HG02759 (cell line): ENCODE data around the gene FABP6.

Source experiments
- ATAC-seq: cut with Tn5 transposase; IDR thresholded peaks from one replicate; pipeline ENCODE4 v1.9.1; 2021; ENCODE audit warnings: mild to moderate bottlenecking, moderate library complexity; ENCODE audit not compliant: unreplicated experiment

The FABP6 gene

GRCh38 chr5:160260881-160261815, 31.8 kb downstream of the FABP6 start:
- ATAC-seq, result peak; percentile 77

DNA sequence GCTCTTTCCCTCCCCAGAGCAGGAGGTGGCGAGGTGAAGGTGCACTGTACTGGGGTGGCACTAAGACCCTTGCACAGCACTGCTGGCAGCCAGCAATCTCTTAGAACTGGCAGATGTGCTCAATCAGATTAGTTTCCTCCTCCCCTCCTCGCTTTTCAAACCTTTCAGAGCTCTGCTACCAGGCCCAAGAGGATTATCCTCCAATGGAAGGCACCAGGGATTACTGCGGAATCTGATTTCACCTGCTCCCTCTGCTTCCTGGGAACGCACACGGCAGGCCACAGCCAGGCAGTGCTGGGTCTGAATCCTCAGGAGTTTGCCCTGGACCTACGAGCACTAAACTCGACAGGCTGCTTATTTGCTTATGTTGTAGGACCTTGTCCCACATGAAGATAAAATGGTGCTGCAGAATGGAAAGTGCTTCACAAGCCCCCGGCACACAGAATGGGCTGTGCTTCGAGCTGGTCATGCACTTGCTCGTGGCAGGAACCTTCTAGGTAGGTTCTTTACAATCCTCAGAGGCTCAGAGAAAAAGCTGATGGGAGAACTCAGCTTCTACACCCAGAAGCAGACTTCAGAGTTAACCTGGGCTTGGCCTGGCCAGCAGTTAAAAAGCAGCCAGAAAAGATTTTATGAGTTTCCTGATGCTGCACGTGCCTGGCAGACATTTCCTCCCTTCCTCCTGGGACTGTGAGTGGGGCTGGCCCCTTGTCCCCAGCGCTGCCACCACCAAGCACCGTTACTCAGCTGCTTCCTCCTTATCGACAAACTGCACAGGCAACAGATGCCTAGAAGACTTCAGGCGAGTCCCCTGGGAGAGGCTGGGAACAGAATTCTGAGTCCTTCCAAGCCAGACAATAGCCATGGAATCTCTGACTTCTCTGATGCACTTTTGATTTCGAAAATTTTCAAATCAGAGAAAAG, 33.1 kb downstream of the FABP6 start:
- no peak for ATAC-seq

GRCh38 chr5:160263326-160263855, 34.1 kb downstream of the FABP6 start:
- ATAC-seq, result no peak

- no peak for ATAC-seq
These were observed 36.7 kb downstream of the FABP6 start for GRCh38 chr5:160266044-160266443.

DNA sequence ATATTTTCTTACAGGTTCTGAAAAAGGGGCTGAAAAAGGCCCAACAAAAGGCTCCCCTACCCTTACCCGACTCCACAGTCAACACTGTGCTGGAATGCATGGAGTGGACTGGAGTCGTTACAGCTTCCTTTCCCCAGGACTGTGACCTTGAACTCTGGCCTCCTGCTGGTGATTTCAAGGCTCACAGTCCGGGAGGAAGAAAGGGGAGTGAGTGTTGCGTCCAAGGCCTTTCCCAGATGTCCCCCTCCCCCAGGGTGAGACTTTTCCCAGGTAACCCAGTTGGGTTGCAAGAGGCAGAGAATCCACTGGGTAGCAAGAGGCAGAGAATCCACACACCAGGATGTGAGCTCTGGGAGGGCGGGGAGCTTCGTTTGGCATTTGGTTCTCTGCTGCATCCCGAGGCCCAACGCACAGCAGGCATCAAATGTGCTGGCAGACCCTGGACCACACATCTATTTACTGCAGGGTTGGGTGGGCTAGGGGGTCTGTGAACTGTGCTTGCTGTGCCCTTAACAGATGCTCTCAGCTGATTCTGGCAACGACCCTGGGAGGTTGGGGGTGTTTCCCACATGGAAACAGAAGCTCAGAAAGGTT, 37.5 kb downstream of the FABP6 start:
- ATAC-seq, result no peak

DNA sequence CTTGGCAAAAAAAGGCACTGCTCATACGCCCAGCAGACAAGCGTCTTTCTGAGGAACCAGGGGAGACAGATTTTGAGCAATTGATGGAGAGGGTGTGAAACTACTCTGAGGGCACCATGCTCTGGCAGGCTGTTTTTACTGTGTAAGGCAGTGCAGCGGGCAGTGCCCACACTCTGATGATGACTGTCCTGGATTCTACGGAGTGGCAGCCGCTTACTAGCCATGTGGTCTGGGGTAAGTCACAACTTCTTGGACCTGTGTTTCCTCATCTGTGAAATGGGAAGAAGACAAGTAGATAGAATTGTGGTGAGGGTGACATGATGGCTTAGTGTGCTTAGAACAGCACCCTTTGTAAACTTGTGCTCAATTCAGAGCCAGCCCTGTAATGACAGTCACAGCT, 38.8 kb downstream of the FABP6 start:
- no peak for ATAC-seq

GRCh38 chr5:160269017-160269416, 39.7 kb downstream of the FABP6 start:
- ATAC-seq, result no peak

GRCh38 chr5:160270704-160271103, 41.4 kb downstream of the FABP6 start:
- no peak for ATAC-seq

- peak; percentile 47 for ATAC-seq
These were observed 42.1 kb downstream of the FABP6 start for GRCh38 chr5:160271396-160271795.

- no peak for ATAC-seq
These were observed 42.5 kb downstream of the FABP6 start for GRCh38 chr5:160271836-160272235.

DNA sequence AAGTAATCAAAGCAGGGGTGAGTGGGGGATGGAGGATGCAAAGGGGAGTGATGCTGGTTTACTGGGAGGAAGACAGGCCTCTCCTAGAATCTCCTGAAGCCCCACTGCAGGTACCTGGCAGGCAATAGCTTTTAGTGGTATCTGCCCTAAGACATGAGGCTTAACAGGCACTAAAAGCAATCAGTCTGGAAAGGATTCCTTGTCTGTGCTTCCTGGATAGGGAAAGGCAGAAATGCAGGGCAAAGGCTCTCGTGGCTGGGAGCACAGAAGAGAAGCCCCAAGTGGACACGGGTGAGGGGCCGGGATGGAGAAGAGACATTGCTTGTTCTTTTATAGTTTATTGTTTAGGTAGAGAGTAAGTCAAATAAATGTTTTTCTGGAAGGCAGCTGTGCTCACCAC, 43.0 kb downstream of the FABP6 start:
- ATAC-seq, result no peak

GRCh38 chr5:160272889-160273288, 43.6 kb downstream of the FABP6 start:
- no peak for ATAC-seq

DNA sequence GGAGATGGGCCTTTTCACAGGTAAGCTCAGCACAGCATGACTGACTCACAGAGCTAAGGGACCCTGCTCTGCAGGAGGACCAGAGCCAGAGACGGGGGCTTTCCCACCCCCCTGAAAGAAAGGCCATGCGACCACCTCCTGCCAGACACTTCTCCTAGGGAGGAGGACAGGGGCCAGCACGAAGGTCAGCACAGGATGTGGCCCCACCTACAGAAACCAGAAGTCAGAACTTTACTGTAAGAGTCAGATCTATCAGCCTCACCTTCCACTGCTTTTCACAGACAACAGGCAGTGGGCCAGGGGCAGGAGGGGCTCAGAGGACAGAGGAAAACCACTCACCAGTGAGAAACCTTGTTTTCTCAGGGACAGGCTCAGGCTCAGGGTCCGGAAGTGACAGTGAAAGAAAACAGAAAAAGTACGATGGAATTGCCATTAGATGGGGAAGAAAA, 45.2 kb downstream of the FABP6 start:
- no peak for ATAC-seq

GRCh38 chr5:160278343-160278742, 49.0 kb downstream of the FABP6 start:
- ATAC-seq, result no peak

GRCh38 chr5:160280384-160281095, 51.2 kb downstream of the FABP6 start:
- no peak for ATAC-seq

DNA sequence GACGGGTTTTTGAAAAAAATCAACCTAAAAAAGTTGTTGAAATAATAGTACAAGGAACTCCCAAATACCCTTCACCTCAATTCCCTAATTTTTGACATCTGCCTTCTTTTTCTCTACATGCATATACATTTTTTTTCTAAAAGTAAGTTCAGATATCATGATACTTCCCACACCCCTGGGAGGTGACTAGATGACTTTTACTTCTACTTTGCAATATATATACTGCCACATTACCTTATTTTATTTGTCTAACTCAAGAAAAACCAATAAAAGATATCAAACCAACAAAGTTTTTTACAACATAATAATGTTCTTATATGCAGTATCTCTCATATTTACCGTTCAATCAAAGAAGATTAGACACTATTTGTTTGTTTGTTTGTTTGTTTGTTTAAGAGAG, 52.0 kb downstream of the FABP6 start:
- no peak for ATAC-seq

- ATAC-seq, result no peak
These were observed 55.1 kb downstream of the FABP6 start for GRCh38 chr5:160284291-160284873.

DNA sequence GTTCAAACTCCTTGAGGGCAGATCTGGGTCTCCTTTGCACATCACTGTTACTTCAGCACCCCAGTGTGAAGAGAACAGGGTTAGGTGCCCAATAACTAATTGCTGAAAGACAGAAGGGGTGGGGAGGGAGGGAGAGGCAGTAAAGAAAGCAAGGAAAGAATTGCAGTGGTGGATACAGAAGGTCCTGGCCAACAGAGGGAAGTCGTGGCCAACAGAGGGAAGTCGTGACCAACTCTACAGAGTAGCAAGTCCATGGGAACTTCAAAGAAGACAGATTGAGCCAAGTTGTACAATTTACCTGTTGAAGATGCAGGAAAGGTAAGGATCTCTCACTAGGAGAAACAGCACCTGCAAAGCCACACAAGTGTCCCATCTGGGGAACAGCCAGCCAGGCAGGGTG, 56.0 kb downstream of the FABP6 start:
- no peak for ATAC-seq

DNA sequence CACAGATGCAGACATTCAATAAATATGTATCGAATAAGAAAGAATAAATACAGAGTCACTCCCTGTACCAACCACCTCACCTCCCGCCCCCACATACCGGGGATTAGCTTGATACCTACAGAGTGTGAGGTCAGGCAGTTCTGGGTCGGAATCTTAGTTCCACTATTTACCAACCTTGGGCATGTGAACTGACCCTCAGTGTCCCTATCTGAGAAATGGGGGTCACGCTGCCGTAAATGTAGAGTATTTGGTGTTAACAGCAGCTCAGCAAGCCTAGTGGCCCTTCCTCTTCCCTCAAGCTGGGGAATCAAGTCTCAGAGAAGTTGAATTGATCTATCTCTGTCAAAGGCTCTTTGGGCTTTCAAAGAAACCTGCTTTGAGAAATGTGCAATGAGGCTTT, 57.6 kb downstream of the FABP6 start:
- ATAC-seq, result no peak
